Activated CD4-positive, alpha-beta T cell treated with anti-CD3 and anti-CD28 coated beads for 48 hours (primary cell): ENCODE measurements around the gene GSG1L2.
"Not testable (repeated sequence)": the region's sequence is repeated elsewhere in the genome, so short reads cannot be mapped to it uniquely, and the experiment has no call there.

Experiments
- DNase-seq: peaks from one replicate; pipeline ENCODE4 v3.0.0-alpha.2; 2020

Gene GSG1L2

DNA sequence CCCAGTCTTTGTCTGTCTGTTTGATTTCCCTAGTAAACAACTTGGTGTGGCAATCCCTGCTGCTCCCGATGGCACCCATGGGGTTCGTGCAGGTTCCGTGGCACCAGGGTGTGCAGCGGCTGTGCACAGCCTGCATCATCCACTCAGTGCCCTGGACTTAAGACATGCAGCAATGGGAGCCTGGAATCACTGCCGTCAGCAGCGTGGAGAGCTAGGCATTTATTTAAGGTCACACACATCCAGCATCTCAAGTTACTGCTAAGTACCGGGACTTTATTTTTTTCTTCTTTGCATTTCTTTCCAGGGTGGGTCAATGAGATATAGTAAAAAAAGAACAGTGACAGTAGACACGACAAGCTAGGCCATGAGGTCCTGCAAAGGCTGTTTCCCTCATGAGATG is 33.3 kb downstream of the GSG1L2 start:
- DNase-seq, result no peak

- no peak for DNase-seq
These were observed 37.3 kb downstream of the GSG1L2 start for GRCh38 chr17:9784544-9784943.

DNA sequence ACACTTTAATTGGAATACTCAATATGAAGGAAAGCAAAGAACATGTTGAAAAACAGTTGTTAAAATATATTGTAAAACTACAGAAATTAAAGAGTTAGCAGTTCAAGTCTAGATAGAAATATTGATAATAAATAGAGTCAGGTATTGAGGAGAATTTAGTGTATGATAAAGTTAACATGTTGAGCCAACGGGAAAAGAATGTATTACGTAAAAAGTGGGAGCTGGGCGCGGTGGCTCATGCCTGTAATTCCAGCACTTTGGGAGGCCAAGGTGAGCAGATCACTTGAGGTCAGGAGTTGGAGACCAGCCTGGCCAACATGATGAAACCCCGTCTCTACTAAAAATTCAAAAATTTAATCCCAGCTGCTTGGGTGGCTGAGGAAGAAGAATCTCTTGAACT is 38.4 kb downstream of the GSG1L2 start:
- not testable (repeated sequence) for DNase-seq

GRCh38 chr17:9783050-9783449 is 38.8 kb downstream of the GSG1L2 start:
- no peak for DNase-seq

DNA sequence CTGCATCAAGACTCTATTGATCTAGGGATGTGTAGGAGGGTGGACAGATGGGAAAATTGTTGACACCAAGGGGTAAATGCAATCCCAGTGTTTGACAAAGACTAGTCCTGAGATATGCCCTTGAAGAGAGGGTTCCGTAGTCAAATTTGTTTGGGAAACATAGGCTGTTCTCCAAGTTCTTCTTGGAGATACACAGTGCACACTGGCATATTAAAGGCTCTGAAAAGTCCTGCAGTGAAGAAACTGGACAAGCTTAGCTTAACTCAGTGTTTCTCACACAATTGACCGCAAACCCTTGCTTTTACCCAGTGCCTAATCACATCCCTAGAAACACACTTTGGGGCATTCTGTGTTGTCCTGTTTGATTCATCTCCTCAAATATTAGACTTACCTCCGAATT is 41.3 kb downstream of the GSG1L2 start:
- no peak for DNase-seq

GRCh38 chr17:9776911-9777310 is 45.0 kb downstream of the GSG1L2 start:
- no peak for DNase-seq

GRCh38 chr17:9772658-9773057 is 49.2 kb downstream of the GSG1L2 start:
- no peak for DNase-seq

DNA sequence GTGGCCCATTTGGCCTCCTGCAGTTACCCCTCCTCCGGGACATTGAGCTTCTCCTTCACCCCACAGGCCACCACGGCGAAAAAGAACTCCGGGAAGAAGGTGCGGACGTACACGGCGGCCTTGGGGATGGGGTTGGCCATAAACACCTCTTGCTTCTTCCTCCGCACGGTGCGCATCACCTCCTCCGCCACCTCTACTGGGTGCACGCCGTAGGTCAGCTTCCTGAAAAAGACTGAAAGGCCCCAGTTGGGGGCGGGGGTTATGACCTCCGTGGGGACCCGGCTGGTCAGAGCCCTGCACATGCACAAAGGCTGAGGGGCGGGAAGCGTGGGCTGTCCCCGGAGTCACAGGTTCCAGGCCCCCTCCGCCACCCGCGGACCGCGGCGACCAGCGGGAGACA is 50.4 kb downstream of the GSG1L2 start:
- DNase-seq, result no peak

GRCh38 chr17:9769036-9769695 is 52.7 kb downstream of the GSG1L2 start:
- DNase-seq, result no peak

GRCh38 chr17:9768381-9768934 is 53.4 kb downstream of the GSG1L2 start:
- DNase-seq, result no peak

DNA sequence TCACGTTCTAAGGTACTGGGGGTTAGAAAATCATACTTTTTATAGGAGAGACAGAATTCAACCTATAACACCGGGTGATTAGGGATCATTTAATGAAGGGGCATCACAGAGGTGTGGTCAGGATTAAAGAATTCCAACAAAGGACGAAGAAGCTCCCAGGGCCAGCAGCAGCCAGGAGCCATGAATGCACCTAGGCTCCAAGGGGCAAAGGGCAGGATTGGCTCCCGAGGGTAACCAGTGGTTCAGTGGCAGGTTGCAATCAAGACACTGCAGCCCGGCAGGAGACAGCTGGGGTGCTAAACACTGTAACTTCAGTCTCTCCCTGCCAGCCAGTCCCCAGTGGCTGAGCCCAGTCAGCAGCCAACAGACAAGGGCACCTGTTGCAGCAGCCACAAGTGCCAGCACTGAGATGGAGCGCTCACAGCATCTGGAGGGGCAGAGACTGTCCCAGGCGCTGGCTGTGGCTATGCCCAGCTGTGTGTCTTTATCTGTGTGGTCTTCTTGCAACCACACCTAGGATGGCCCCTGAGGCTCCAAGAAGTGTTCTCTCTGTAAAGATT is 54.4 kb downstream of the GSG1L2 start:
- no peak for DNase-seq

DNA sequence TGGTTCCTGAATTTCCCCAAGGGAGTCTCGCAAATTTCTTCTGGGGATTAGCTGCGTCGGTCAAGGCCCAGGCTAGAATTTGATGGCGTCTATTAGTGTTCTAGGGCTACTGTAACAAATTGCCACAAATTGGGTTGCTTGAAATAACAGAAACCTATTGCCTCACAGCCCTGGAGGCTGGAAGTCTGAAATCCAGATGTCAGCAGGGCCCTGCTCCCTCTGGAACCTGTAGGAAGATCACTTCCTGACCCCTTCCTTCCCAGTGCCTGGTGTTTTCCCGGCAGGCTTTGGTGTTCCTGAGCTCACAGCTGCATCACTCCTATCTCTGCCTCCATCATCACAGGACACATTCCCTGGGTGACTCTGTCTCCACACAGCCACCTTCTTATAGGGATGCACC is 54.9 kb downstream of the GSG1L2 start:
- DNase-seq, result no peak

- no peak for DNase-seq
These were observed 56.6 kb downstream of the GSG1L2 start for GRCh38 chr17:9765322-9765721.

DNA sequence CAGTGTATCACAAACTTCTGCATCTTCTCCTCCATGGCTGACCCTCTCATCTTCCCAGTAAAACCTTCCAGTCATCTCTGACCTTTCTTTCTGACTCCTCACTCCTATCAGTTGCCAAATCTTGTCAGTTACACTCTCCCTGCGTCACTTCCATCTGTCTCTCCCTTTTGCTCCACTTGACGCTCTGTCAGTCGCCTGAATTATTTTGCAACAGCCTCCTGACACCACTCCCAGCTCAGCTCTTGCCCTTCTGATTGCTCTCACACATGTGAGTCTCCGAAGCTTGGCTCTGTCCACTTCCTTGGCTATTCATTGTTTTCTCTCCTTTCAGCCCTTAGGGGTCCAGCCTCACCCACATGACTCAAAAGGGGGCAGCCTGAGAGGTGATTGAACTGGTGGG is 58.2 kb downstream of the GSG1L2 start:
- no peak for DNase-seq

- no peak for DNase-seq
These were observed 61.6 kb downstream of the GSG1L2 start for GRCh38 chr17:9760266-9760665.

DNA sequence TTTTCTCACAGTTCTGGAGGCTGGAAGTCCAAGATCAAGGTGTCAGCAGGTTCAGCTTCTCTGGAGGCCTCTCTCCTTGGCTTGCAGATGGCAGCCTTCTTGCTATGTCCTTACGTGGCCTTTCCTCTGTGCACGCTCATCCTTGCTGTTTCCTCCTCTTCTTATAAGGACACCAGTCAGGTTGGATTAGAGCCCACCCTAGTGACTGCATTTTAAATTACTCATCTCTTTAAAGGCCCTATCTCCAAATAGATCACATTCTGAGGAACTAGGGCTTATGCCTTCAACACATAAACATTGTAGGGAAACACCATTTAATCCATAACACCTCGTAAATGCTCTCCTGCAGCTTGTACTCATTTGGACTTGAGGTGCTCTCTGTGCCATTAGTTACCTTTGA is 66.8 kb downstream of the GSG1L2 start:
- DNase-seq, result no peak
